ES-I3 (cell line): ENCODE data around the gene ABCA10.
A peak's percentile ranks its signal among the peaks of the same experiment; 100 is the strongest.

Source experiments
- H3K36me3 ChIP-seq: 2 replicates; pipeline ENCODE4 v1.6.1; 2013; ENCODE audit warnings: mild to moderate bottlenecking, low read length, control low read depth, moderate library complexity; ENCODE audit not compliant: insufficient read depth
- H3K4me1 ChIP-seq: 2 replicates; pipeline ENCODE4 v1.6.1; 2013; ENCODE audit warnings: mild to moderate bottlenecking, control low read depth, low read length; ENCODE audit not compliant: insufficient read depth
- H3K9ac ChIP-seq: 2 replicates; pipeline ENCODE4 v1.6.1; 2013; ENCODE audit warnings: low read depth, mild to moderate bottlenecking, low read length, moderate library complexity
- H3K9me3 ChIP-seq: 2 replicates; pipeline ENCODE4 v1.6.1; 2013; ENCODE audit warnings: mild to moderate bottlenecking, low read length, moderate library complexity; ENCODE audit not compliant: control insufficient read depth, insufficient read depth

ABCA10 gene

DNA sequence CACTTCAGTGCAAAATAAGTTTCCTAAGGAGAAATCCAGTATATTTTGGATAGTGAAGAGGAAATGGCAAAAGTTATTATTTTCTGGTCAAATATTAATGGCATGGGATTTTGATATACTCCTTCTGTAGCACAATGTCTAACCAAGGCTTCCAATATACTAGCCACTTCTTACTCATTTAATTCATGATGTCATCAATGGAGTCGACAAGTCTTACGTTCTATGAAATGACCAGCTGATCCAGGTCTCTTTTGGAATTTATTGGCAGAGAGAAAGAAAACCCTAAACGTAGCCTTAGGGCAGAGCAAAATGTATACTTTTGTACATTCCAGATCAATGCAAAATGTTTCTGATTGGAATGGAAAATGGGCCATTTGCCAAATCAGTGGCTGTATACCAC is 8.3 kb upstream of the ABCA10 start:
- Histone ChIP-seq H3K36me3 (no peaks in the 10 kb centered on the region), H3K9ac (no peak overlapping the region), H3K4me1 (no peaks in the 10 kb centered on the region), H3K9me3 (peaks cover 4% of the 10 kb centered on the region; the same call in 1 of the 2 replicates)

- Histone ChIP-seq H3K9ac (no peak overlapping the region), H3K4me1 (no peaks in the 10 kb centered on the region), H3K36me3 (no peaks in the 10 kb centered on the region), H3K9me3 (peaks cover 4% of the 10 kb centered on the region; the same call in 1 of the 2 replicates)
Measured at GRCh38 chr17:69236464-69236863, 7.8 kb upstream of the ABCA10 start.

DNA sequence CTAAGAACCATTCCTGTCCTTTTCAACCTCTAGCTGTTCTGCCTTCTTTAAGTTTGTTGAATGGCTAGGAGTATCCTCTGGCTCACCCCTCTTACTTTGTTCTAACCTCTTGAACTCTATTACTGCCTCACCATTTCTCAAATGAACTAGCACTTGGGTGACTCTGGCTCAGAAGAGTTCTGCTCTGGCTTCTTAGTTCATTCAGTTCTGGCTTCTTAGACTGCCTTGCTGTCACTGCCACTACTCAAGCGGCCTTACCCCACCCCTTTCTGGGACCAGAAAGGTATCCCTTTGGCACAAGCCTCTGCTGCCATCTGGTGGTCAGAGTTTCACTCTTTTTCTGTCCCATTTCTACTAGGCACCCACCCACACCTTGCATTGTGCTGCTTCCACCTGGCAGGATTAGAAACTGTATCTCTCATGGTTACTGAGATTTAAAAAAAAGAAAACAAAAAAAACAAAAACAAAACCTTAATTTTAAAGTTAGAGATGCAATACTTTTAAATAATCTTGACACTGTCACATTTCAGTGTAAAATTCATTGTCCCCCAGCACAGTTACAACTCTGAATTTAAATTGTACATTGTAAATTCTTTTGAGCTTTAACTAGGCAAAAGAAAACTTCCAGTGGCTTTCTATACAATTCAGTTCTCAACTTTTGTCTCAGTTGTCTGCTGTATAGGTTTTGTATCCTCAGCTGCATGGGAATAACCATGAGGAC is 6.9 kb upstream of the ABCA10 start:
- H3K4me1 ChIP-seq = no peaks in the 10 kb centered on the region
- no peaks in the 10 kb centered on the region for H3K36me3 ChIP-seq
- H3K9ac ChIP-seq = no peak overlapping the region
- peaks cover 4% of the 10 kb centered on the region; the same call in 1 of the 2 replicates for H3K9me3 ChIP-seq

GRCh38 chr17:69232650-69233049 is 4.0 kb upstream of the ABCA10 start:
- Histone ChIP-seq H3K36me3 (no peaks in the 10 kb centered on the region), H3K4me1 (no peaks in the 10 kb centered on the region), H3K9me3 (peaks cover 7% of the 10 kb centered on the region), H3K9ac (no peak overlapping the region)

DNA sequence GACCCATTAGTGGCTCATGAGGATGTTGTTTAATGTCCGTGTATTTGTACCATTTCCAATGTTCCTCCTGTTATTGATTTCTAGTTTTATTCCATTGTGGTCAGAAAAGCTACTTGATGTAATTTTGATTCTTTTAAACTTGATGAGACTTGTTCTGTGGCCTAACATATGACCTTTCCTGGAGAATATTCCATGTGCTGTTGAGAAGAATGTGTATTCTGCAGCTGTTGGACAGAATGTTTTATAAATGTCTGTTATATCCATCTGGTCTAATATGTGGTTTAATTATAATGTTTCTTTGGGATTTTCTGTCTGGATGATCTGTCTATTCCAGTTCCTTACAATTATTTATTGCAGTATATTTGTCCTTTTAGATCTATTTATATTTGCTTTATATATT is 2.9 kb upstream of the ABCA10 start:
- no peaks in the 10 kb centered on the region for H3K4me1 ChIP-seq
- no peaks in the 10 kb centered on the region for H3K36me3 ChIP-seq
- peaks cover 7% of the 10 kb centered on the region for H3K9me3 ChIP-seq
- H3K9ac ChIP-seq = no peak overlapping the region

- H3K9me3 ChIP-seq = peaks cover 7% of the 10 kb centered on the region
- no peak overlapping the region for H3K9ac ChIP-seq
- H3K36me3 ChIP-seq = no peaks in the 10 kb centered on the region
- no peaks in the 10 kb centered on the region for H3K4me1 ChIP-seq
Measured at GRCh38 chr17:69230939-69231338, 2.3 kb upstream of the ABCA10 start.

GRCh38 chr17:69228018-69228417 is 606 bp downstream of the ABCA10 start:
- Histone ChIP-seq H3K36me3 (no peaks in the 10 kb centered on the region), H3K4me1 (no peaks in the 10 kb centered on the region), H3K9ac (no peak overlapping the region)

GRCh38 chr17:69227541-69227940 is 1.1 kb downstream of the ABCA10 start:
- H3K9me3 ChIP-seq = peaks cover 3% of the 10 kb centered on the region
- H3K4me1 ChIP-seq = no peaks in the 10 kb centered on the region
- H3K9ac ChIP-seq = no peak overlapping the region
- no peaks in the 10 kb centered on the region for H3K36me3 ChIP-seq

More at GRCh38 chr17:69228018-69228417, 606 bp downstream of the ABCA10 start:
- peaks cover 7% of the 10 kb centered on the region for H3K9me3 ChIP-seq

DNA sequence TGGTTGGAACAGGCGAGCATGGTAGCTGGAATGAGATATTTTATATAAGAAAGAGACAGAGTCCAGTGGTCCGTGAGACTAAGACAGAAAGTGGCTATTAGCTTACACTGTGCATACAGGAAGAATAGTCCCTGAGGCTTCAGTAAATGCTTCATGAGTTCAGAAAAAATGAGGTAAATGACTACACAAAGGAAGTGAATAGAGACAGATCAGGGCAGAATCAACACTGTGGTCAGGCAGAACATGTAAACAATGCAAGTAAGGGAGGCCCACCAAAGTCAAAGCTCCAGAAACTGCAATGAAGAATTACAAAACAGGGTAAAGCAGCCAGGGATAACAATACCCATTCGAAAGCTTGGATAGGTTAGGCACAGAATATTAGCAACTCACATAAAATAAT is 4.8 kb downstream of the ABCA10 start:
- no peaks in the 10 kb centered on the region for H3K36me3 ChIP-seq
- no peak overlapping the region for H3K9ac ChIP-seq
- no peaks in the 10 kb centered on the region for H3K4me1 ChIP-seq
- no peaks in the 10 kb centered on the region for H3K9me3 ChIP-seq

- H3K9ac ChIP-seq = no peak overlapping the region
- H3K36me3 ChIP-seq = no peaks in the 10 kb centered on the region
- no peaks in the 10 kb centered on the region for H3K9me3 ChIP-seq
- no peaks in the 10 kb centered on the region for H3K4me1 ChIP-seq
Measured at GRCh38 chr17:69222707-69223258, 5.8 kb downstream of the ABCA10 start.

GRCh38 chr17:69220098-69220497 is 8.5 kb downstream of the ABCA10 start:
- H3K4me1 ChIP-seq = no peaks in the 10 kb centered on the region
- H3K9ac ChIP-seq = no peak overlapping the region
- no peaks in the 10 kb centered on the region for H3K36me3 ChIP-seq
- H3K9me3 ChIP-seq = no peaks in the 10 kb centered on the region

DNA sequence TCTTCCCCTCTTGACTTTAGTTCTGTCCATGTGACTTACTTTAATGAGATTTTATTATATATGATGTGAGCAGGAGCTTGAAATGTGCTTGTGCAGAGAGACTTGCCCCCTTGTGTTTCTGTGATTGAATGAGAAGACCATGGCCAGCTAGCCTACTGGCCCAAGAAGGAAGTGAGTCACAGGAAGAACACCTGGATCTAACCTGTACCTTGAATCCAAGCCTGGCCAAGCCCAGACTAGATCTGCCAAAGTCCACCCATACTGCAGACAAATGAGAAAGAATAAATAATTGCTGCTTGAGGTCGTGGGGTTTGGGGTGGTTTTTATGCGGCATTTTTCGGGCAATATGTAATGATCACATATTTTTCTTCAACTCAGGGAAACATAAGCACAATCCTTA is 9.6 kb downstream of the ABCA10 start:
- Histone ChIP-seq H3K36me3 (no peaks in the 10 kb centered on the region), H3K9ac (no peak overlapping the region), H3K9me3 (no peaks in the 10 kb centered on the region), H3K4me1 (no peaks in the 10 kb centered on the region)

GRCh38 chr17:69213059-69213813 is 15.4 kb downstream of the ABCA10 start:
- Histone ChIP-seq H3K4me1 (no peaks in the 10 kb centered on the region), H3K9ac (0 out of 2 replicates have a peak overlapping the region, but pooled peaks have one; percentile 3), H3K36me3 (no peaks in the 10 kb centered on the region)

GRCh38 chr17:69208640-69209039 is 20.0 kb downstream of the ABCA10 start:
- Histone ChIP-seq H3K36me3 (no peaks in the 10 kb centered on the region), H3K9me3 (no peaks in the 10 kb centered on the region), H3K9ac (no peak overlapping the region), H3K4me1 (no peaks in the 10 kb centered on the region)

More at GRCh38 chr17:69213059-69213813, 15.4 kb downstream of the ABCA10 start:
- no peaks in the 10 kb centered on the region for H3K9me3 ChIP-seq

GRCh38 chr17:69207151-69207550 is 21.5 kb downstream of the ABCA10 start:
- H3K4me1 ChIP-seq = no peaks in the 10 kb centered on the region

More at GRCh38 chr17:69207151-69207550, 21.5 kb downstream of the ABCA10 start:
- H3K36me3 ChIP-seq = no peaks in the 10 kb centered on the region
- H3K9ac ChIP-seq = no peak overlapping the region
- H3K9me3 ChIP-seq = no peaks in the 10 kb centered on the region
